ENCODE measurements around the gene USP44. TPM values are rescaled to one million over a fixed set of nuclear protein-coding genes. Genes with fewer than 3 reads are reported as not detected.

The USP44 gene
- total and polyA plus RNA-seq, 7 donors = 0.11 to 0.34 (median 0.17) TPM

DNA sequence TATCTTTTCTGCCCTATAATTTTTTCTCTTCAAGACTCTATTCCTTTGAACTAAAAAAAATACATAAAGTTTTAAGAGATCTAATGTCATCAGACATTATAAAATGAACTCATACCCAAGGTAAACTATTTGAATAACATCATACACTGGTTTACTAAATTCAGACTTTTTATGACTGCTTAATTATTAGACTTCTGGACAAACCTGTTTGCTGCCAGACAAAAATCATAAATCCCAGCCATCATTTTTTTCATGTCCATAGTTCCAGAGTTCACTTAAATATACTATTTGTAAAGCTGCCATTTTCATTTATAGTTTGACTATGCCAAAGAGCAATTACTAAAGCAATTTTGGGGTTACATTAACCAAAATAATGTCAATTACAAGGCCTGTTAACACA, 34.0 kb downstream of the USP44 start:
- no peaks in the 10 kb centered on the region for H3K4me1 ChIP-seq
- H3K36me3 ChIP-seq (ENCODE audit: insufficient read depth in 1 of 2, low read depth in 1 of 2) = peaks cover 5 to 32% of the 10 kb centered on the region in 2 donors
- DNase-seq (no peak), ATAC-seq (no peak)
- intact Hi-C loops (cut with DNase I) = no loop called here
- no peak overlapping the region for H3K27ac ChIP-seq
- TF ChIP-seq, protein P1, sequence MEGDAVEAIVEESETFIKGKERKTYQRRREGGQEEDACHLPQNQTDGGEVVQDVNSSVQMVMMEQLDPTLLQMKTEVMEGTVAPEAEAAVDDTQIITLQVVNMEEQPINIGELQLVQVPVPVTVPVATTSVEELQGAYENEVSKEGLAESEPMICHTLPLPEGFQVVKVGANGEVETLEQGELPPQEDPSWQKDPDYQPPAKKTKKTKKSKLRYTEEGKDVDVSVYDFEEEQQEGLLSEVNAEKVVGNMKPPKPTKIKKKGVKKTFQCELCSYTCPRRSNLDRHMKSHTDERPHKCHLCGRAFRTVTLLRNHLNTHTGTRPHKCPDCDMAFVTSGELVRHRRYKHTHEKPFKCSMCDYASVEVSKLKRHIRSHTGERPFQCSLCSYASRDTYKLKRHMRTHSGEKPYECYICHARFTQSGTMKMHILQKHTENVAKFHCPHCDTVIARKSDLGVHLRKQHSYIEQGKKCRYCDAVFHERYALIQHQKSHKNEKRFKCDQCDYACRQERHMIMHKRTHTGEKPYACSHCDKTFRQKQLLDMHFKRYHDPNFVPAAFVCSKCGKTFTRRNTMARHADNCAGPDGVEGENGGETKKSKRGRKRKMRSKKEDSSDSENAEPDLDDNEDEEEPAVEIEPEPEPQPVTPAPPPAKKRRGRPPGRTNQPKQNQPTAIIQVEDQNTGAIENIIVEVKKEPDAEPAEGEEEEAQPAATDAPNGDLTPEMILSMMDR (IDR thresholded peaks at IDR 0.05) = no peak
- H3K9me3 ChIP-seq = no peaks in the 10 kb centered on the region
- no peaks in the 10 kb centered on the region for H3K27me3 ChIP-seq (ENCODE audit: insufficient read depth in 3 of 3, low read length in 2 of 3)
- H3K4me3 ChIP-seq = no peak overlapping the region

DNA sequence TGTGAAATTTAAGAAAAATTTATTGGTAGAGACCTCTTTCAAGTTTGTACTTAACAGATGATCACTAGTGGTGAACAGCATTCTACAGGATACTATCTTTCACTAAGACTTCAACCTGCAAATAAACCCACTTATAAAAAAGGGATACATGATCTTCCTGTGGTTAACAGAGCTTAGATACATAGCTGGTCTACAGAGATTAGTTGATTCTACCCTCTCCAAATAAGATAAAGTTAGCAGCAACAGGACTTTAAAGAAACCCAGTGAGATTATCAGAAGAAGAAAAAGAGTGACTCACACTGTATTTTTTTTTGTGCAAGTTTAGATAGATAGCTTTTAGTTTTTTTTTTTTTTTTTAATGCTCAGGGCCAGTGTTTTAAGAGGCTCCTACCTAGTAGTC, 34.5 kb downstream of the USP44 start:
- DNase-seq (no peak), ATAC-seq (no peak)
- no peaks in the 10 kb centered on the region for H3K4me1 ChIP-seq
- no peaks in the 10 kb centered on the region for H3K27me3 ChIP-seq (ENCODE audit: insufficient read depth in 3 of 3, low read length in 2 of 3)
- H3K9me3 ChIP-seq = no peaks in the 10 kb centered on the region
- H3K36me3 ChIP-seq (ENCODE audit: insufficient read depth in 1 of 2, low read depth in 1 of 2) = peaks cover 5 to 37% of the 10 kb centered on the region in 2 donors
- TF ChIP-seq, protein P1 (IDR thresholded peaks at IDR 0.05) = no peak
- no peak overlapping the region for H3K27ac ChIP-seq
- H3K4me3 ChIP-seq = no peak overlapping the region
- intact Hi-C loops (cut with DNase I) = no loop called here

DNA sequence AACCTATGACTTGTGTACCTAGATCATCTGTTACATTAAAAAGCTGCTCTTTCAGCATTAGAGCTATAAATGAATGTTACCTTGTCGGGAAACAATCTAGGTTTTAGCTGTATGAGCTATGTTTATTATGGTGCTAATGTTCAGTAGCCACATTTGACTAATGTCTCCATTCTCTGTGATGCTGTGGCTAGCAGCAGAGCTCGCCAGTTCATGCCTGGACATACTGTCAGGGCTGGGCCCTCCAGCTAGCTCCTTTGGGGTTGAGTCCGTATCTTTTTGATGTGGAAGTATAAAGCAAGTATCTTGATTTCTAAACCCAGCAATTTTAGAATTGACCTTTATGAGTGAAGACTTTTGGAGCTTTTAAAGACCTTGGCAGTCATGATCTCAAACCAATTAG, 36.1 kb downstream of the USP44 start:
- Histone ChIP-seq H3K9me3 (no peaks in the 10 kb centered on the region), H3K27me3 (ENCODE audit: insufficient read depth in 3 of 3, low read length in 2 of 3) (no peaks in the 10 kb centered on the region), H3K4me3 (no peak overlapping the region), H3K36me3 (ENCODE audit: insufficient read depth in 1 of 2, low read depth in 1 of 2) (peaks cover 8 to 53% of the 10 kb centered on the region in 2 donors), H3K4me1 (no peaks in the 10 kb centered on the region), H3K27ac (no peak overlapping the region)
- WGBS, 3 donors = 96 to 97% (median 97%) methylated on average over 3 of the region's 3 CpGs
- TF ChIP-seq, protein P1 (IDR thresholded peaks at IDR 0.05) = no peak
- DNase-seq (no peak), ATAC-seq (no peak)
- intact Hi-C loops (cut with DNase I) = no loop called here

DNA sequence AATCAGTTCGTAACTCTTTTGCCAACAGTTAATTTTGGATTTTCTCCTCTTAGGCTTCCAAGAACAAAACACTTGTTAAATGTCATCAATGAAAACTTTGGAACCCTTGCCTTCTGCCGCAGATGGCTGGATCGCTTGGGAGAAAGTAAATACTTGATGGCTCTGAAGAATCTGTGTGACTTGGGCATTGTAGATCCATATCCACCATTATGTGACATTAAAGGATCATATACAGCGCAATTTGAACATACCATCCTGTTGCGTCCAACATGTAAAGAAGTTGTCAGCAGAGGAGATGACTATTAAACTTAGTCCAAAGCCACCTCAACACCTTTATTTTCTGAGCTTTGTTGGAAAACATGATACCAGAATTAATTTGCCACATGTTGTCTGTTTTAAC, 37.7 kb downstream of the USP44 start:
- DNase-seq (no peak), ATAC-seq (no peak)
- TF ChIP-seq, protein P1 (IDR thresholded peaks at IDR 0.05) = no peak
- Histone ChIP-seq H3K4me1 (no peaks in the 10 kb centered on the region), H3K27me3 (ENCODE audit: insufficient read depth in 3 of 3, low read length in 2 of 3) (no peaks in the 10 kb centered on the region), H3K27ac (no peak overlapping the region), H3K9me3 (no peaks in the 10 kb centered on the region), H3K36me3 (ENCODE audit: insufficient read depth in 1 of 2, low read depth in 1 of 2) (peaks cover 11 to 68% of the 10 kb centered on the region in 2 donors), H3K4me3 (no peak overlapping the region)
- intact Hi-C loops (cut with DNase I) = no loop called here
- WGBS, 3 donors = 81 to 88% (median 86%) methylated on average over 5 of the region's 5 CpGs

DNA sequence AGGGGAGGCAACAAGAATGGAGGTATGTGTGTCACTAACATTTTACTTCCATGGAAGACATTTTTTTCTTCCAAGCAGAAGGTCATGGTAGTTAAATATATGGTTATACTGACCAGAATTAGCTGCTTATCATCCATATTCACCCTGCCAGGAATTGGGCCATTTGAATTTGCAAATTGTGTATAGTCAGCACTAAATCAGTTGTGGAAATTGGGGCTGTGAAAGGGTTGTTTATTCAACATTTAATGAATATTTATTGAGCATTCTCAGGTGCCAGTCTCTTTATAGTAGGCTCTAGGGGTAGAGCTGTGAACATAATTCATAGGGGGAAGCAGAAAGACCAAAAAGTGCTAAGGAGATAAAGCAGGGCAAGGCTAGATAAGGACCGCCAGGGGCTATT, 39.3 kb downstream of the USP44 start:
- Histone ChIP-seq H3K27me3 (ENCODE audit: insufficient read depth in 3 of 3, low read length in 2 of 3) (no peaks in the 10 kb centered on the region), H3K4me1 (no peaks in the 10 kb centered on the region), H3K4me3 (no peak overlapping the region), H3K36me3 (ENCODE audit: insufficient read depth in 1 of 2, low read depth in 1 of 2) (peaks cover 14 to 84% of the 10 kb centered on the region in 2 donors), H3K27ac (no peak overlapping the region), H3K9me3 (no peaks in the 10 kb centered on the region)
- 95 to 100% (median 98%) methylated on average over 1 of the region's 1 CpG for WGBS, 3 donors
- intact Hi-C loops (cut with DNase I) = no loop called here
- DNase-seq (no peak), ATAC-seq (no peak)
- TF ChIP-seq, protein P1 (IDR thresholded peaks at IDR 0.05) = no peak

Measured in psoas muscle (tissue), 8 donors.